ENCODE results near the gene SNED1.

The SNED1 gene

DNA sequence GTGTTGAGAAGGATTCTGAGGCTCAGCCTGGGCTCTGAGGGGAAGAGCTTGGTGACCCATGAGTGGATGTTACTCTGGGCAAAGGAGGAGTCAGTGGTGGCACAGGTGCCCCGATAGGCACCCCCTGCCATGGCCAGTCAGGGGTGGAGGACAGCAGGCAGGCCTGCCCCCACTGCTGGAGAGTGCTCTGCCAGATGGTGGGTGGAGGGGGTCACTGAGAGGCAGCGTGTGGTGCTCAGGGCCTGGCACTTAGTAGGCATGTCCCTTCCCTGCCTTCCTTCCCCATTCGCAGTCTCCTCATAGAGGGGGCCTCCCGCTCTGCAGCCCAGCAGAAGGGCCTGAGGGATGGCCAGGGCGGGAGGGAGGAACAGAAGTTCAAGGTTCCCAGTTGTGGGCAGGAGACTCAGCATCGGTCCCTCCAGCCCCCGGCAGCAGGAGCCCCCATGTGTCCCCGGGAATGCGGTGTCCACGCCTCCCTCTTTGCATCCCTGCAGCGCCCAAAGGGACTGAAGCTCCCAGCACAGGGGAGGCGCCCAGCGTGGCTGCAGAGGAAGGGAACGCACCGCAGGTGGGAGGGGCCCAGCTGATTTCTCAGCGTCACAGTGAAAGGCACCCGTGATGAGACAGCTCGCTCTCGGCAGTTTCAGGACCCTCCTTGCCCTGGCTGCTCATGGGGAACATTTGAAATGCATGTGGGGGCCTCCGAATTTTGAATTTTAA lies 5.7 kb upstream of the SNED1 start:
- DNase-seq = peak in 1 of 2 donors; percentile 22

DNA sequence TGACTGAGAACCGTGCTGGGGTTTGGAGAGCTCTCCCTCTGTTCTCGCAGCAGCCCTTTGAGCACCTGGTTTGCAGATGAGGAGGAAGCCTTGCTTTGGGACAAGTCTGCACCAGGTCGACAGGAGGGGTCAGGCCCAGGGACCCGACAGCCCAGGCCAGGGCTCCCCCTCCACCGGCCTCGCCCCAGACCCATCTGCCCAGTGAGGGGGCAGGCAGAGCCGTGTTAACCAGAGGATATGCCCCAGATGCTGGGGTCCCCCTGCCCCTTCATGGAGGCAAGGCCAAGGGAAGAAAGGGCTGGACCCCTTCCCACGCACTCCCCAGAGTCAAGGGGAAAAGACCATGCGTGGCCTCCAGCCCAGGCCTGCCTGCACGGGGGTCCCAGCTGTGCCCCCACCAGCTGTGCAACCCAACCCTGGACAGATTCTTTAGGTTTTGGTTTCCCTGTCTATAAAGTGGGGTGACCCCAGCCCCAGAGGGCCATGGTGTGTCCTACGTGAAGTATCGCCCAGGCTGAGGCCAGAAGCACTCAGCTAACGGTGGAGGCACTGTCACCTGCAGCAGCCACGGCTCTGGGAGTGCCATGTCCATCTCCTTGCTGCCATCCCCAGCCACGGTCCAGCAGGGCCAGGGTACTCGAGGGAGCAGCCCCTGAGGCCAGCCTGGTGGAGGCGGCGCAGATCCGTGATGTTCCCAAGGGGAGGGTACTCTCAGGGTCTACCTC lies 4.8 kb upstream of the SNED1 start:
- no peak for DNase-seq

DNA sequence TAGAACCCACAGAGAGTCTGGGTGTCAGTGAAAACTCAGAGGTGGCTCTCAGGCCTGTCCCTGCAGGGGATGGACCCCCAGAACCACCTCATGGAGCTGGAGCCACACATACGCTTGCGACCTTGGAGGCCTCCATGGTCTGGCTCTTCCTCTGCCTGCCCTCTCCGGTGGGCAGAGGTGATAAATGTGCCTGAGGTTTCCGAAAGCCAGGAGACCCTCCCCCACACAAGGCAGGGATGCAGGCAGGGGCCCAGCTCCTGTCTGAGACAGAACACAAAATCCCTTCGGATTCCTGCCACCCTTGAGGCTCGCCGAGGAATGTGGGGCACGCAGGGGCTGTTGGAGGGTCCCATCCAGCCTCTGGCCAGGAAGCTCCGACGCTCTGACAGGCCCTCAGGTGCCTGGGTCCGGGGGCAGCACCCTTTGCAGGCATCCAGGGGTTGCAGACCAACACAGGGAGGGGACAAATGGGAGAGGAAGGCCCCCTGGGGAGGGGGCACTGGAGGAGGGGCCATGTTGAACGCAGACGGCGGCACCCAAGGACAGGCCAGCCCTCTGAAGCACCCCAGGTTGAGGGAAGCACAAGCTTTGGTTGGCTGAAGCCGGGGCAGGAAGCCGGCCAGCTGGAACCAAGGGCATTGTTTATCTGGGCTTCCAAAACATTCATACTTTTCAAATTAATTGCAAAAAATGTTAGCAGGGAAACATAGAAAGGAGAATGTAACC lies 4.1 kb upstream of the SNED1 start:
- DNase-seq = no peak

DNA sequence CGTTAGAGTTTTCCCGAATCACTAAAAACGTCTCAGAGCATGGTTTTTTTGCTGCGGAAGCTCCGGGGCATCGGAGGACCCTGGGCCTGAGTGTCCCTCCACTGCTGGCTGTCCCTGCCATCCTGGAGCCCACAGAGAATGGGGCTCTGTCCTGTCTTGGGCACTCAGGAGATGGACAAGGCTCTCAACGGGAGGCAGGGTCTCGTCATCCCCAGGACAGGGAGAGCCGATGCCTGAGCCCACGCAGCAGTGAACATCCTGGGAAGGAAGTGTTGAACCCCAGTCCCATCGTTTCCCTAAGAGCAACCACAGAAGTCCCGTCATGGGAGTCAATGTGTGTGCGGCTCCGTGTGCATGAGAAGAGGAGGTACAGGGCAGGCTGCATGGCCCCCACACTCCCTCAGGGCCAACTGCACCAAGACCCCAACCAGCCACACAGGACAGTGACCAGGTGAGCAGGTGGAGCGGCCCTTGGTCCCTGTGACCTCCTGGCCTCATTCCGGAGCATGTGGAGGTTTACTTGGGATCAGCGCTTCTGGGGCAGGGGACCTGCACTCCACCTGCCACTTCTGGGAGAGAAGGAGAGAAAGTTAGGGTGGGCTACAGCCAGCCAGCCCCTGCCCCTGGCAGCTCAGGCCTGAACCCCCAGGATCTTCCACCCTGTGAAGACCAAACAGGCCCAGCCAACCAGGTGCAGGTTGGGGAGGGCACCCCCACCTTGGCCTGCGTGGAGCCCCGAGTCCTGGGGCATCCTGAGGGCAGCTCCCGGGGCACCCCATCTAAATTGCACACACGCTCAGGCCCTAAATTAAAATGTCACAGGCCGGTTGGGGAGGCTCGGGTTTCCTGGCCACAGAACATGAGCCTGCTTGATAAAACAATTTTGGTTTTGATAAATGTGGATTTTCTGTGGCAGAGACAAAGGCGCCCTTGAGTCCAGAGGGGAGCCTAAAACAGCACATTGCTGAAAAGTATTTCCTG lies 3.1 kb upstream of the SNED1 start:
- DNase-seq = no peak

DNA sequence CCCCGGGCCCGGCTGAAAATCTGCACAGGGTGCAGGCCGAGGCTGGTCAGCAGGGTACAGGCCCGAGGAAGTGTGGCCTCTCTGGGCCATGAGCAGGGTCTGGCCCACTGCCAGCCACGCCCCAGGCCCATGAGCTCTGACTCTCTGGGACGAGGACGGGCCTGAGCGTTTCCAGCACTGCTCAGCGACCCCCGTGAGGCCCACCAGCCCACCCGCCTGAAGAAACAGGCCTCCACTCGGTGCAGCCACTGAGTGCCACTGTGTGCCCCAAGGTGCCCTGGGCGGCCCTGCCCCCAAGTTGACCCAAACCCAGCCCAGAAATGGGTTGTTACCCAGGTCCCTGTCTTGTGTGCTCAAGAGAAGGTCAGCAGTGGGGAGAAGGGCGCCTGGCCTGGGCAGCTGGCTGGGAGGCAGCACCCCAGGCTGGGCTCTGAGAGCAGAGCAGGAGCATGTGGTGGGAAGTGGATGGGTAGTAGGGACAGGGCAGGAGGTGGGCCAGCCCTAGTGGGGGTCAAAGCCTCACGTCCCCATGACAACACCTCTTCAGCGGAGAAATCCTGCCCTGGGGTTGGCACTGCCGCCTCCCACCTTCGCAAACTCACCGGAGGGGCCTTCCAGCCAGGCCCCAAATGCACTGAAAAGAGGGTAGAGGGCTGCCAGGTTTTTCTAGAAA lies 2.1 kb upstream of the SNED1 start:
- DNase-seq = no peak

DNA sequence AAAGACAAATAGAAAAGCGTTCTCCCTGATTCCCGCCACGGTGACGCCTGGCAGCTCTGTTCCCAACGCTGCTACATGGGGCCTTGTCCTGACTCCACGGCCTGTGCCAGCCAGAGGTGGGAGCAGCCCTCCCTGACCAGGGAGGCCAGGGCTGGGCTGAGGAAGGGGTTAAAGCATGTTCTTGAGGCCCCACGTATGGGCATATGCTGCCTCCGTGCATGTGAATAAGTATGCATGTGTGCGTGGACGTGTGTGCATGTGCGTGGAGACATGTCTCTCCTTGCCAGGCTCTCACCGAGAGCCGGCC lies 1.6 kb upstream of the SNED1 start:
- DNase-seq = no peak

DNA sequence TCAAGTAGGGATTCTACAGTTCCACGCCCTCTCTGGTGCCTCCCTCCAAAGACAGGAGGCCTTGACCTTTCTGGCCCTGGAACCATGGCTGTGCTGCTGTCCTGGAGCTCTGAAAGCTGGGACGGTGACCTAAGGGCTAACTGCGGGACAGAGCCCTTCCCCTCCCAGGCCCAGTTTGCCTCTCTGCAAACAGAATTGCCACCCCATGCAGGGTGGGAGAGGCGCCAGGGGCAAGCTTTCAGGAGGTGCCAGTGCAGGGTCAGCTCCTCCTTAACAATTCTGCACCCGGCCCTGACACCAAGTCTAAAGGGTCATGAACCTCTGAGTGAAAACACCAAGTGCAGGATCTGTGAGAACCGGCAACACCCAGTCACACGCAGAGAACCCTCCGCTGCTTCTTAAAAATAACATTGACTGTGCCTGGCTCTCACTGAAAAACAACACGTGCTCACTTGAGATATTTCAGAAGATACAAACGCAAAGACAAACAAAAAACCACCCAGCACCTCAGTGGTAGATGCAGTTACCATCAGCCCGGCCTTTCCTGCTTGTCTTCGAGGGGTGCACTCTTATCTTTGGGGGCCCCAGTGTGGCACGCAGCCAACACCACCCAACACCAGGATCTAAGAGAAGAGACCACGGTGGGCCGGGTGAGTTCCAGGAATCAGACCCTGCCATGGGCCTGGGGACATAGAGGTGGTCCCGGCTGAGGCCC lies 1.1 kb upstream of the SNED1 start:
- DNase-seq = no peak

DNA sequence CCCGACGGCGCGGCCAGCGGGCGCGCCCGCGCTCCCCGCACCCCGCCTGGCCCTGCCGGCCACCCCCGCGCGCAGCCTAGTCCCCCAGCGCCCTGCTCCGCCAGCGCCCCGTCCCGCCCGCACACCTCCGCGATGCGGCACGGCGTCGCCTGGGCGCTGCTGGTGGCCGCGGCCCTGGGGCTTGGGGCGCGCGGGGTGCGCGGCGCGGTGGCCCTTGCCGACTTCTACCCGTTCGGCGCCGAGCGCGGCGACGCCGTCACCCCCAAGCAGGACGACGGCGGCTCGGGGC lies 232 bp downstream of the SNED1 start:
- no peak for DNase-seq

DNA sequence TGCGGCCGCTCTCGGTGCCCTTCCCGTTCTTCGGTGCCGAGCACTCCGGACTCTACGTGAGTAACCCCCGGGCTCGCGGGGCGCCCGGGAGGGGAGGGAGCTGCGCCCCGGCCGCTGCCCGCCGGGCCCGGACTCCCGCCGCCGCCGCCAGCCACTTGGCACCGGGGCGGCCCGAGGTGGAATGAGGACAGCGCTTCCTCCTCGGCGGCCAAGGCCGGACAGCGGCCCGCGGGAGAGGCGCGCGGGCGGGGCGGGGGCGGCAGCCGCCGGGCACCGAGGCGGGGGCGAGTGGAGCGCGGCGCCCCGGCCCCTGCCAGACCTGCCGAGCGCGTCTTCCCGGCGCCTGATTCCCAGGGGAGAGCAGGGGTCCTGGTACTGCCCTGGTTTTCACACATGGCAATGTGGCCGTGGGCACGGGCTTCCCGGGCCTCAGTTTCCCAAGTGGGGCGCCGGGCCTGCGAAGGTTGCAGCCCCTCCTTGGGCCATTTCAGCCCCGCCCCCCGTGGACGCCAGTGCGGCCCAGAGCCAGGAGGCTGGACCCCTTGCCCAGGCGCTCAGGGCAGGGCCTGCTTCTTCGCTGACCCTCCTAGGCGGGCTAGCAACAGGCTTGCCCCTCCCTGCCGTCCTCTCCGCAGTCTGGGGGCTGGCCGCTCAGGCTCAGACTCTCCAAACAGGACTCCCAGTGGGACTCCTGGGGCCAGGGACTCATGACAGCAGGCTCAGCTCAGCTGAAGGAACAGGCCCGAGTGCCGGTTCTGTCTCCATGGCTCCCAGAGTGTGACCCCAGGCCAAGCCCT lies 775 bp downstream of the SNED1 start:
- peak in 1 of 2 donors; percentile 35 for DNase-seq

DNA sequence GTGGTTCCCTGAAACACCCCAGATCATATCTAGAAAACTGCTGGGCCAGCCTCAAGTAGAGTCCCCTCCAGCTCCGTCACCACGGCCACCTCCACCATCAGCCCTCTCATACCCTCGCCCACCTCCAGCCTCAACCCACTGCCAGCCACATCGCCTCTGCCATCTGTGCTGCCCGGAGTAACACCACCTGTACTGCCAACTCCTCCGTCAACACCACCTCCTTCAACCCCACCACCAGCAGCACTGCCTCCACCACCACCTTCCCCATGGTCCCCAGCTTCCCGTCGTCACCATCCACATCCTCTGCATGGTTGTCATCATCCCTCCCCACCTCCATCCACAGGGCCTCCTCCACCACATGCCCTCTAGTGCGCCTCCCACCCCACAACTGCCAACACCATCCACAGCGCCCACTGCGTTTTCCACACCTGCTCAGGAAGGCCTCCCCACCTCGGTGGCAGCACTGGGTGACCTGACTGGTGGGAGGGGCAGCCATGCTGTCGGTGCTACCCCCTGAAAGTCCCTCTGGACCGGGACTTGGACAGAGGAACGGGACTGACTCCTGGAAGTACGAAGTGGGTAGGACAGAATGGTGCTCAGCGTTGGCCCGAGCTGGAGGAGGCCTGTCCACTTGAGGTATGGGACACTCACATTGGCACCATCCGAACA lies 1.6 kb downstream of the SNED1 start:
- no peak for DNase-seq

DNA sequence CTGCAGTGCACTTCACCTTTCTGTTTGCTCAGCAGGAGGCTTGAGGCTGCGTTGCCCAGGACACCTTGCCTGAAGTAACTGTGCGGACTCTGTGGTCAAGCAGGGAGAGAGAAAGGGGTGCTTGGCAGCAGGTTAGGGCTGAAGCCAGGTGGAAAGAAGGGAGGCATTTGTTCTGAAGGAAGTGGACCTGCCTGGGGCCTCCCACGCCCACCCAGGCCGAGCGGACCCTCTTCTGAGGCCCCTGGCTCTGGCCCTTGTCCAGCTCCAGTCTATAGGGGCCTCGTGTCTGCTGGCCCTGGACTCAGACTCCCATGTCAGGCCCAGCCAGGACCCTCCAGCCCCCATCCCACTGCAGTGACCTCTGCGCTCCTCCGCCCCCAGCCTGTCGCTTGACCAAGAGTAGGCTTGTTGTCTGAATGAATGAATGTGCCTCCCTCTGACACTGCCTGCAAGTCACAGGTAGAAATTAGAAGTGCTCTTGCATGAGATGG lies 2.5 kb downstream of the SNED1 start:
- no peak for DNase-seq

DNA sequence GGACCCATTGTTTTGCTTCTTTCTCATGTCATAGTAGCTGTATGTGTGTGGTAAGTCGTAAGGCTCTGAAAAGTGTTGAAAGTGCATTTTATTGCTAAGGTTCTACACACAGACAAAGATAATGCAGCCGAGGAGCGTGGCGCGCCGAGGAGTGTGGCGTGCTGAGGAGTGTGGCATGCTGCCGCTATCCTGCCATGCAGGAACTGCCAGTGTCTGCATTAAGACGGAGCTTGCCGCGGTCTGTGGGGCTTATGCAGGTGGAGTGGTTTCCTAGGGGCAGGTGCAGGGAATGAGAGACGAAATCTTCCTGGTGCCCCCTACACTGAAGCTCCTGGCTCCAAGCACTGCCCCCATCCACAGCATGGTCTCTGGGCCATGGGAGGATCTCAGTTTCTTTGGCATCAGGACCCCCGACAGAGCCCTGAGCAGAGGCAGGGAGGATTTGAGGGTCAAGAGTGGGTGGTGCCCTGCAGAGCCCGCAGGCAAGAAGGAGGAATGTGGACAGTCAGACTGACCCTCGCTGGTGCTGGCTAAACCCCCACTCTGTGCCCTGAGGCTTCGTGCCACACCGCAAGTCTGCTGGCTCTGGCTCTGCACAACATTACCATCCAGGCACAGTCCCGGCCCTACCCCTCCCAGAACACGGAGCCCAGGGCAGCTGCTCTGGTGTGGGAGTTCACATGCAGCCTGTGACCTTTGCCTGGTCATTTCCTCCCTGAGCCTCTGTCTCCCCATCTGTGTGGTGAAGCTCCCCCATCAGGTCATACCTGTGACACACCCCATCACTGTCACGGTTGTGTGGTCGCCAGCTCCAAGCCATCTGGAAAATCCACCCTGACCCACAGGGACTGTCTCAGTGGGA lies 3.2 kb downstream of the SNED1 start:
- DNase-seq = no peak

DNA sequence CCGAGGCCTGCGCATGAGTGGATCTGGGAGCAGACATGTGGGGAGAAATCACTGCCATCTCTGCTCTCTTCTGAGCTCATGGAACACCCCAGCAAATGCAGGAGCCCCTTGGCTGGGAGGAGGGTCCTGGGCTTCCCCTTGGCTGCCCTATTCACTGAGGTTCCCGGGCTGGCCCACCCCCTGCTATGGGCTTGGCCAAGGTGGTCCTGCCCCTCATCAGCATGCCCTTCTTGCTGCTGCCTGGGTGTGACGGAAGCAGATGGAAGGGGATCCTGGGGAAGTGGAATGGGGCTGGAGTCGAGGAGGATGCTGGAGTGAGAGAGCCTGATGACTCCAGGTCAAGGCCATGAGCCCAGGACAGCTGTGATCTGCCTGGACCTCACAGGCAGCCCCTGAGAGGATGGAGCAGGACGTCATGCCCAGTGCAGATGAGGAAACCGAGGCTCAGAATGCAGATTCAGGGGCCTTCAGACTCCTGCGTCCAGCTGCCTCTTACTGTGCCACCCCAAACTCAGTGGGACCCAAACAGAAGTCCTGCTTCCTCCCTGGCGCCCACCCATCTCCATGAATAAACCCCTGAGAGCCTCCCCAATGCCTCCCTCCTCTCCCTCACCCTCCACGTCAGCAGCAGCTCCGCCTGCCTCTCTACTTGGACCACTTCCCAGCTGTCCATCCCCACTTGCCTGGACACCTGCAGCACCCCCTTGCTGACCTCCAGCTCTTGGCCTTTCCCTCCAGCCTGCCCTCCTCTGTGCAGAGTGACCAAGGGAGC lies 4.0 kb downstream of the SNED1 start:
- DNase-seq = no peak

DNA sequence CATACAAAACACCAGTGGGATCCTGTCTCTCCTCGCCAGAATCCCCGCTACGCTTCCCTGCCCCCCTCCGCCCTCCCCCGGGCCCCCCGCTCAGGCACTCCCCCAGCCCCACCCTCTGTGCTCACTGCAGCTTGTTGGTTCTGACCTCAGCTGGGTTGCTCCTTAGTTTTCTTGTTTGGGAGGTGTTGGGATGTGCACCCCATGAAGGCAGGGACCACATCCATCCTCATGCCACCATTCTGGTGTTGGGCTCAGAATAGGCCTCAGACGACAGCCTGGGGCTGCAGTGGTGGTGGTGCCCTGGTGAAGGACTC lies 4.6 kb downstream of the SNED1 start:
- no peak for DNase-seq

DNA sequence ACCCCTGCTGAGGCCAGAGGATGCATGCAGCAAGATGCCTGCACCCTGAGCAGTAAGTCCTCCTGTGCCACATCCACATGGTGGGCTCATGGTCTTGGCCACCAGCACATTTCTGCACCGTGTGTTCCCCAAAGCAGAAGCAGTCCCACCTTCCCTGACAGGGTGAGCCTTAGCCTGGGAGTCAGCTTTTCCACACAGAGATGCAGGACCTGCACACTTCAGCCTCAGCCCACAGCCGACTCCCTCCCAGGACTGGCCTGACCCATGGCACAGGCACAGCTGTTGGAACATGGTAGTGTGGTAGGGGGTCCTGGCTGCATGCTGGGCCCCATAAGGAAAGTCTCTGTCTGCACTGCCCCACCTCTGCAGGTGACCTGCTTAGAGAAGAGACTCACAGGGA lies 5.0 kb downstream of the SNED1 start:
- DNase-seq = no peak

DNA sequence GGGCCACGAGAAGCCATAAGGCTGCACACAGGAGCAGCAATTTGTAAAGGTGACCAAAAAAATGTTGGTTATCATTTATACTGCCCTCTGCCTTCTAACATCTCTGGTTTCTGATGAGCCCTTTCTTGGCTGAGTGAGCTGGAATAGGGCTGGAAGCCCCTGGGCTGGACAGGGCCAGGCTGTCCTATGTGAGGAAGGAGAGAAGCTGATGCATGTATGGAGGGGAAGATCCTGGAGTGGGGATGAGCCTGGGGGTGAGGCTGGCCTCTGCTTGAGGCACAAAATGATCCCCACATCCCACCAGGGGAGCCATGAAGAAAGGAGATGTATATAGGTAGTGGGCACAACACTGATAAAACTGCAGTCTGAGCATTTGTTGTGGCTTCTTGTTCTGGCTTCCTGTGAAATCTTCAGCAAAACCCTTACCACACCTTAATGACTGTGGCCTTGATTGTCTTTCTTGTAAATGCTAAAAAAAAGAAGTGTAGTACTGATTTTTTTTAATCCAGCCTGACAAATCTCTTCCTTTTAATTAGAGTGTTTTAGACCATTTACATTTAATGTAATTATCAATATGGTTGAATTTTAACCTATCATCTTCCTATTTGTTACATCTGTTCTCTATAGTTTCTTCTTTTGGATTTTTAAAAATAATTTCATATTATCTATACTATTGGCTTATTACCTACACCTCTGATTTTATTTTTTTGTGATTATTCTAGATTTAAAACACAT lies 5.6 kb downstream of the SNED1 start:
- DNase-seq = no peak

DNA sequence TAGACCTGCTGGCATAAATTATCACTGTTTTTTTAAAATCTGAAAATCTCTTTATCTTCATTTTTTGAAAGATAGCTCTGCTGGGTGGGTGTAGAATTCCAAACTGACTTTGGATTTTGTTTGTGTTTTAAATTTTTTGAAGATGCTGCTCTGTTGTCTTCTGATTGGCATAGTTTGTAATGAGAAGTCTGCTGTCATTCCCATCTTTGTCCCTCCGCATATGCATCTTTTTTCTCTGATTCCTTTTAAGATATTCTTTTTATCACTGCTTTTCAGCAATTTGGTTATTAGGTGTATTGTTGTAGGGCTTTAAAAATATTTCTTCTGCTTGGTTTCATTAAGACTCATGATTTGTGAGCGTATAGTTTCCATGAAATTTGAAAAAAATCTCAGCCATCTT lies 7.2 kb downstream of the SNED1 start:
- no peak for DNase-seq

DNA sequence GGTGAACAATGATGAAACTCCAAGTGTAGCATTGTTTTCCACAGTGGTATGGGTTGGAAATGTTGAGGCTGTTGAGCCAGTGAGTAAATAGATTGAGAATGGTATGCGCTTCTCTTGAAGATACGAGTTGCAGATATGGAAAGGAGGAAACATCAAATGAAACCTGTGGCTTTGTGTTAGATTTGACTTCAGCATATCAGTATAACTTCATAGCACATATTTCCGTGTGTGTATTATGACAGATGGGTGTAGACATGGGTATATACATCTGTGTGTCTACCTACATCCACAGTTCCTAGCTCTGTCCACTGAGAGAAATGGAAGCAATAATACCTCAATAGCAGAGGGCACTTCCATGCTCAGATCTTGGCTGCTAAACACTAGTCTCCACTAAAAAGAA lies 8.0 kb downstream of the SNED1 start:
- DNase-seq = no peak

Measured in inflammatory macrophage (primary cell).